DMS 273 (cell line): Measurements from ENCODE around the gene CEP164.

Source experiments
- DNase-seq: peaks from one replicate; lab custom pipeline; 2025; ENCODE audit not compliant: unreplicated experiment; lab: John Stamatoyannopoulos, UW

Gene CEP164

GRCh38 chr11:117356126-117356890 lies 28.7 kb downstream of the CEP164 start:
- no peak for DNase-seq

- DNase-seq = no peak
Measured at GRCh38 chr11:117361432-117361831, 33.8 kb downstream of the CEP164 start.

- DNase-seq = peak; percentile 4
Measured at GRCh38 chr11:117366248-117366647, 38.6 kb downstream of the CEP164 start.

GRCh38 chr11:117366875-117367274 lies 39.2 kb downstream of the CEP164 start:
- no peak for DNase-seq

- DNase-seq = no peak
Measured at GRCh38 chr11:117369534-117369933, 41.9 kb downstream of the CEP164 start.

GRCh38 chr11:117371453-117371852 lies 43.8 kb downstream of the CEP164 start:
- no peak for DNase-seq

GRCh38 chr11:117374316-117375055 lies 46.8 kb downstream of the CEP164 start:
- peak; percentile 50 for DNase-seq

- peak; percentile 50 for DNase-seq
Measured at GRCh38 chr11:117375960-117376359, 48.3 kb downstream of the CEP164 start.

- DNase-seq = no peak
Measured at GRCh38 chr11:117376517-117376916, 48.9 kb downstream of the CEP164 start.

GRCh38 chr11:117378976-117379865 lies 51.6 kb downstream of the CEP164 start:
- peak; percentile 55 for DNase-seq

- no peak for DNase-seq
Measured at GRCh38 chr11:117380676-117381075, 53.0 kb downstream of the CEP164 start.

GRCh38 chr11:117381481-117382387 lies 54.1 kb downstream of the CEP164 start:
- no peak for DNase-seq

GRCh38 chr11:117382746-117383145 lies 55.1 kb downstream of the CEP164 start:
- no peak for DNase-seq

- DNase-seq = no peak
Measured at GRCh38 chr11:117384045-117384444, 56.4 kb downstream of the CEP164 start.

- no peak for DNase-seq
Measured at GRCh38 chr11:117385471-117385870, 57.8 kb downstream of the CEP164 start.

- DNase-seq = no peak
Measured at GRCh38 chr11:117385906-117386305, 58.3 kb downstream of the CEP164 start.

GRCh38 chr11:117387992-117388755 lies 60.5 kb downstream of the CEP164 start:
- DNase-seq = no peak

- no peak for DNase-seq
Measured at GRCh38 chr11:117390743-117391142, 63.1 kb downstream of the CEP164 start.

GRCh38 chr11:117391181-117391580 lies 63.5 kb downstream of the CEP164 start:
- no peak for DNase-seq
